Kidney glomerular epithelial cell (primary cell): ENCODE results near the gene PLA2G12A.
"Not testable (repeated sequence)": the region's sequence is repeated elsewhere in the genome, so short reads cannot be mapped to it uniquely, and the experiment has no call there.

Experiments used
- DNase-seq: peaks from one replicate; lab custom pipeline; 2025; lab: John Stamatoyannopoulos, UW

The PLA2G12A gene

DNA sequence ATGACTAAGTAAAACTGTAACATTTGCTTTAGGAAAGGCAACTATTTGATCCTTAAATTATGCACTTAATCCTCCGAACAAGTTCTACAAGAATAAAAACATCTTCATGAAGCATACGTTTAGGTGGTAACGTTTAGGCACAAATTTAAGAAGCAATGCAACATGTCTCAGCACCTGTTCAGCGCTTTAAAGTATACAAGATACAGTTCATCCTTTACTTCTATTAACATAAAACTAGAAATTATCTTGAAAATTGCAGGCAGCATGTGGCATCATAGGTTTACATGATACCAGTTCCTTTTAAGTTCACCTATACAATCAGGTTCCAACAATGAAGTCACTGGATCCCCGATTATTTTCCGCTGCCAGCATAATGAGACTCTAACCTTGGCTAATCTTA lies 1.5 kb downstream of the PLA2G12A start:
- no peak for DNase-seq

DNA sequence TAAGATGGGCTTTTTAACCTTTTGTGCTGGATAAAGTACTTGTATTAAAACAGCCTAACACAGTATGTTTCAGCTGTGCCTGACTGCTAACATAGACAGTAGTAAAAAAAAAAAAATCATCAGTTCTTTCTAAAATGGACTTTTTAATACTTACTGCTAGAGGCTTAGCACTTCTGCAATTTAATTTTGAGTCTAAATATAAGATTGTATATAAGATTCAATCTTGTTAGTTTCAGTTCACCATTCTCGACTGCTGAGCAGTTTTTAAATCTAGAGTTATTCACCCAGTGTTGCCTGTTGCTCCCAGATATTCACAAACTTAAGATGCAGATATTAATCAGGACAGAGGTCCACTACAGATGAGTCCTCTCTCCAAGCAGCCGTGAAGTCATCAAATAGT lies 6.8 kb downstream of the PLA2G12A start:
- no peak for DNase-seq

DNA sequence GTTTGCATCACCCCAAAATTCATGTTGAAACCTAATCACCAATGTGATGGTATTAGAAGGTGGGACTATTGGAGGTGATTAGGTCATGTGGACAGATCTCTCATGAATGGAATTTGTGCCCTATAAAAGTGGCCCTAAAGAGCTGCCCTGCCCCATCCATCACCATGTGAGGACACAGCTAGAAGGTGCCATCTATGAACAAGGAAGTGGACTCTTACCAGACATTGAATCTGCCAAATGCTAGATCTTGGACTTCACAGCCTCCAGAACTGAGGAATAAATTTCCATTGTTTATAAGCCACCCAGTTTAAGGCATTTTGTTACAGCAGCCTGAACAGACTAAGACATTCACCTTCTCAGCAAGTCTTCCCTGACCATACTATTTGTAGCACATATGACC lies 7.5 kb downstream of the PLA2G12A start:
- no peak for DNase-seq

DNA sequence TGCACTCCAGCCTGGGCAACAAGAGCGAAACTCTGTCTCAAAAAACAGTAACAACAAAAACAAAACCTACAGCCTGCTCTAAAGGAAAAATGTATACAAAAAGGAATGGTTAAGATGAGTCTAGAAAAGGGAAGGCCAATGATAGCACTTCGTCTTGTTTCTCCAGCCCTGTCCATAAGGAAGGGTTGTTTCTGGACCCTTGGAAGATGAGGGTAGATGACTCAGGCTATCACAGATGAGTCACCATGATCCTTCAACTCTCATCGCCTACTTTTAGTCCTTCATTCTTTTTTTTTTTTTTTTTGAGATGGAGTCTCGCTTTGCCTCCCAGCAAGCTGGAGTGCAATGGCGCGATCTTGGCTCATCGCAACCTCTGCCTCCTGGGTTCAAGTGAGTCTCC lies 8.8 kb downstream of the PLA2G12A start:
- DNase-seq: no peak

DNA sequence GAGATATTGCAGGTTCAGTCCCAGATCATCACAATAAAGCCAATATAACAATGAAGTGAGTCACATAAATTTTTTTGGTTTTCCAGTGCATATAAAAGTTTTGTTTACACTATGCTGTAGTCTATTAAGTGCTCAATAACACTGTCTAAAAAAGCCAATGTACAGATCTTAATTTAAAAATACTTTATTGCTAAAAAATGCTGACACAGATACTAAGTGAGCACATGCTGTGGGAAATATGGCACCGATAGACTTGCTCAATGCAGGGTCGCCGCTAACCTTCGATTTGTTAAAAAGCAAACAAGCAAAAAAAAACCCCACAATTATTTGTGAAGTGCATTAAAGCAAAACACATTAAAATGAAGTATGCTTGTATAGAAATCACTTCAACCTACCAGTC lies 10.3 kb downstream of the PLA2G12A start:
- no peak for DNase-seq

DNA sequence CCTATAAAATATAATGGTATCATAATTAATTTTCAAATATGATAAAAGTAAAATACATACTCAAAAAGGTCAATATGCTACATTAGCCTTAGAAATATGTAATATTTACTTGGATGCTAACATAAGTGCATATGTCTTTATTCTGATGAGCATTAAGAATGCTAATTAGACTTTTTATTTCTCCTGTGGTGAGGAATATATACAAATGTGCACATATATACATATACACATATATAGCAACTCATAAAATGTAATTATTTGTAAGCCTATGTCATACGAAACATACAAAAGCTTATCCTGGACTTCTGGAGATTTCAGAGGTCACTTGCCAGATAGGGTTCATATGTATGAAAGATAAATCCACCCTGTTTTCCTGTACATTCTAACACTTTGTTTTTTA lies 11.1 kb downstream of the PLA2G12A start:
- DNase-seq: no peak

DNA sequence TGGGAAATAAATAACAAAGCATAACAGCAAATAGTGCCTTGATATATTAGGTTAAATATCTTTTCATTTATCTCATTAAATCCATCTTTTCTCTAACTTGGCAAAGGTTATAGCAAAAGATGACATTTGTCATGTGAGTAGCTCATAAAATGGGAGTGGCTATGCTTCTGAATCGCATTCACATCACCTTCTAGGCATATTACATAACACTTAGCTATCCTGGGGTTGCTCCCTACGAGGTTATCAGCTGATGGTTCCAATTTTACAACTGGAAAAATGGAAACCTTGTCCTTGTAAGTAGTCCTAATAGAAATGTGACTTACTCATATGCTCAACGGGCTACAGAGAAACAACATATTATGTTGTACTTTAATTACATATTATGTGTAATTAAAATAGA lies 16.4 kb downstream of the PLA2G12A start:
- DNase-seq: no peak

DNA sequence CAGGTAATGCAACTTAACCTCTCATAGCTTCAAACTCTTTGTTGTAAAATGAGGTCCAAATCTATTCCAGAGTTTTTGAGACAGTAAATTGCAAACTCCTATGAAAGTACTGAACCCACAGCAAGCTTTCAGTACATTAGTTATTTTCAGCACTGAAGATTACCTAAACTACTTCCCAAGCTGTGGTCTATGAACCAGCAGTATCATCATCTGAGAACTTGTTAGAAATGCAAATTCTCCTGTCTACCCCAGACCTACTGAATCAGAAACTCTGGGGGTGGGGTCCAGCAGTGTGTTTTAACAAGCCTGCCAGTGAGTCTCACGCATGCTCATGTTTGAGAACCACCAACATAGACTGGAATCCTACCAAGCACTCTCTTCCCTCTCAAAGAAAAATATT lies 20.9 kb downstream of the PLA2G12A start:
- no peak for DNase-seq

DNA sequence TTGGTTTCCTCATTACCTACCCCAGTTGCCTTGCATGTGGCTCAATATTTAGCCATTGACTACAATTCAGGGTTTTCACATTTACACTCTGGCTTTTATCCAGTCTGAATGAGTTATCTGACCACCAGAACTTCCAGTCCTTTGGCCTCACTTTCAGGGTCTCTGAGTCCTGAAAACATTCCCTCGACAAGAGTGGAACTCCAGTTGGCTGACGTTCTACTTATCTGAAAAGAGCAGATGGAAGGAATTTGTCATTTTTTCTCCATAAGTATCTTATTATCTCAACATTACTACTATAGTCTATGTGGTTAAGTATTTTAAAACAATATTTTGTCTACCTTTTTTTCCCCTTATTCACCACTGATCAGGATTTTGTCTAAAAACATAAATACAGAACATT lies 21.4 kb downstream of the PLA2G12A start:
- no peak for DNase-seq

DNA sequence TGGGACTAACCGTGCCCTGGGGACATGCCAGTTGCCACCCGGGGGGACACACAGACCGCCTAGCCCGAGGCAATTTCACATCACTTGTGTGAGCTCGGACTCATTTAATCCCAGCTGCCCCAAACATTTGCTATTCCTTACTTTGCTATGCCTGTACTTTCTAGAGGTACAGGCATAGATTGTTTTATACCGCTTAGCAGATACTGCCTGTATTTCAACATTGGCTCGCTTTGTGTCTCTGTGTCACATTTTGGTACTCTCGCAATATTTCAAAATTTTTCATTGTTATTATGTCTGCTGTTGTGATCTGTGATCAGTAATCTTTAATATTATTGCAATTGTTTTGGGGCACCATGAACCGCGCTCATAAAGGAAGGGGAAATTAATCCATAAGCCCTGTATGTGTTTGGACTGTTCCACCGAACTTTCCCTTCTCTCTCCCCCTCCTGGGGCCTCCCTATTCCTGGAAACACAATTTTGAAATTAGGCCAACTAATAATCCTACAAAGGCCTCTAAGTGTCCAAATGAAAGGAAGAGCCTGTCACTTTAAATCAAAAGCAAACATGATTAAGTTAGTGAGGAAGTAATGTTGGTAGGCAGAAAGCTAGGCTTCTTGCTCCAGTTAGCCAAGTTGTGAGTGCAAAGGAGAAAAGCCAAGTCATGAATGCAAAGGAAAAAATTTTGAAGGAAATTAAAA lies 26.1 kb downstream of the PLA2G12A start:
- DNase-seq: no peak

DNA sequence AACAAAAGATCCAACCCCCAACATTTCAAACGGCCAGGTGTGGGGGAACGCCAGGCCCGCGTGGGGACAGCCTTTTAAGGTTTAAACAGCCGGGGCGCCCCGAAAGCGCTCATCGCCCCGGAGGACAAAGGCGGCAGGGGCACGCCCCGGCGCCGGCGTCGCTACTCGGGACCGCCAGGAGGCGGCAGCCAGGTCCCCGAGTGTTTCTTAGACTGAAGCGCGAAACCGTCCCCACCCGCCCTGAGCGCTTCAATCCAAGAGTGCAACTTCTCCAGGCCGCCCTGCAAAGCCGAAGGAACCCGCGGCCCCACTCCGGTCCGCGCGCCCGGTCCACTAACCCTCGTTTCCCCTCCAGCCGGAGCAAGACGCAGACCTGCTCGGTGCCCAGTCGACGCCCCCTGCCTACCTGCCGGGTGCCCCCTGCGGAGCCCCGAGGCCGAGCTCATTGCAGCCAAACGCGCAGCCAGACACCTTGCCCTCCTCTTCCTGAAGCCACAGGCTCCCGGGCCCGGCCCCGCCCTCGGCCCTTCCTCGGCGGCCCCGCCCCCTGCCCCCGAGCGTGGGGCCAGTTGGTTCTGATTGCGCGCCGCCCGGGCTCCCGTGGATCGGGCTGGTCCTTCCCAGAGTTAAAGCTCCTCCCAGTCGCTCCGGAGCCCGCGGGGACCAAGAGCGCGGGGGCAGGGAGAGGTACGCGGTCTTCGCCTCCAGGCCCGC lies 26.8 kb downstream of the PLA2G12A start, which contains the start of gene CASP6:
Gene CASP6 (minus strand): TSS at position 496 of the 714 bp plus-strand sequence. CDS start 50 bp downstream, at position 446.
- peak; percentile 40 for DNase-seq

DNA sequence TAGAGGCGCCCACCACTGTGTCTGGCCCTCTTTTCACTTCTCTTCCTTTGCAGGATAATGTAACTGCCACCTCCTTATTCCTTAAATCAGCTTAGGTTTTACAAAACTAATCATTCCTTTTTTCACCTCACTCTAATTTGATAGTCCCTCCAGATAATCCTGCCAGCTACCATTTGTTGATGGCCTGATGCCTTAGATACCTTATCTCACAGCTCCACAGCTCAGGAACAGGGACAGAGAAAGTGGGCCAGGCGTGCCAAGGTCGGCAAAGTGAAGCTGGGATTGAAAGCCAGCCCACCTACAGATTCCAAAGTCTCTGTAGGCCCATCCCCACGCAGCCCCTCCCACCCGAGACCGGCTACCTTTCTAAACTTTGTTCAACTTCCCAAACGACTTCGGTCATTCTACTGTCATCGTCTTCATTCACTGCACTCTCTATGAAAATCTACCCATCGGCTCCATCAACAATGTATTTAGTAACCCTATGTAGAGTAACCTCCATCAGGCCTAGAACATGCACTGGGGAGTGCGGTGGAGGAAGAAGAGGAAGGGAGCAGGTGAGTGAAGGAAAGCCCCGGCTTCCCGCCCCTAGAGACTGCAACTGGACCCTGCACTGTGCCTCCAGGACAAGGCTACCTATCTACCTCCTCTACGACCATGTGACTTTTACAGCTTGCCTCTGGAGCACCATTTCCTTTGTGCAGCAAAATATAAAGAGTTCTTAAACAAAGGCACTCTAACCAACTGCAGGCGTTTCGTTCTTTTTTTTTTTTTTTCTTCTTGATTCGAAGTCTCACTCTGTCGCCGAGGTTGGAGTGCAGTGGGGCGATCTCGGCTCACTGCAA lies 28.1 kb downstream of the PLA2G12A start:
- no peak for DNase-seq

DNA sequence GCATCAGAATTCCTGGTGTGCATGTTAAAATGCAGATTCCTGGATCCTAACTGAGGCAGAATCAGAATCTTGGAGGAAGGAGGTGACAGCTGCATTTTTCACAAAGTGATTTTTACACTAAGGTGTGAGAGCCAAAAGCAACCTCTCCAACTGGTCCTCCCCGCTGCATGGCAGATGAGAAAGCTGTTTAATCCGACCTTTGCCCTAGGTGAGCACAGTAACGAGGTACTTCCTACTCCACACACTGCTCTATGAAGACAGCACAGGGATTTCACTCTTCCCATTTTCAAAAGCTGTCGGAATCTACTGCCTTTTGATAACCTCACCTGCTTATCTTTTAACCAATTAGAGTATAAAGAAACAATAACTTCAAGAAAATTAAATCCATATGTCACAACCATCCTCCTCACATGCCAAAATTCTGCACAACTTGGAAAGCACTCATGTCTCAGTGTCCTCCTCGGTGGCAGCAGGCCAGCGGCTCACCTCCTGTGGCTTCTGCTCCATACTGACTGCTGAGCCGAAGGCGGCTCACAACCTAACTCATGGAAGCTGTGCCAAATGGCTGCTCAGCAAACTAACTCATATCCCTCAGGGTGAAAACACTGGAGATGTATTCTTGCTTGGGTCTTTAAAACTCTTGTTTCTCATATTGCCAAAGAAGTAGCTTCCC lies 30.2 kb downstream of the PLA2G12A start:
- no peak for DNase-seq

DNA sequence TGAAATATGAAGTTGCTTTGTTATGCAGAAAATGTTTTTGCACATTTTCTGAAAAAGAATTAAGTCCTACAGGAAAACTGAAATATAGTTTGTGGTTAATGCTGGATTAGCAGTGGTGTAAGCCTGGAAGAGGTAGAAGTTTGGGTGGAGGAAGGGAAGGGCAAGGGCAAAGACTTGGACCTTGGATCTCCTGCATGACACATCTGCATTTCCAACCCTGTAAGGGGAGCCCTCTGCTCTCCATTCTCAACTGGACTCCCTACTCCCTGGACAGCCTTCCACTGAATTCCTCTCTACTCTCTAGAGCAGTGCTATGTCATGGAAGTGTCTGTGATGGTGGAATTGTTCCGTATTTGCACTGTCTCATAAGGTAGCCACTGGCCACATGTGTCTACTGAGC lies 31.2 kb downstream of the PLA2G12A start:
- DNase-seq: no peak

DNA sequence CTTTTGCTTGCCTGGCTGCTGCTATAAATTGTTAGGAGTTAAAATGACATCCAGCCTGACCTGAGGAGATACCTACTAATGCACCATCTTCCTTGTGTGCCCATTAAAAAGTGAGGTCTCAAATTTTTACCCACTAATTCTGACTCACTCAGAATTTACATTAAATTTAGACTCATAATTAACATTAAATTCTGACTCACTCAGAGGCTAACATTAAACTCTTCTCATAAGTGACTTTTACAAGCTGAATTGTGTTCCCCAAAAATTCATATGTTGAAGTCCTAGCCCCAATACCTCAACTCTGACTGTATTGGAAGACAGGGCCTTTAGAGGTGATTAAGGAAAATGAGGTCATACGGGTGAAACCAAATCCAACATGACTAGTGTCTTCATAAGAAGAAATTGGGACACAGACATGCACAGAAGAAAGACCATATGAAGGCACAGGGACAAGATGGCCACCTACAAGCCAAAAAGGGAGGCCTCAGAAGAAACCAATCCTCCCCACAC lies 38.4 kb downstream of the PLA2G12A start:
- DNase-seq: no peak

DNA sequence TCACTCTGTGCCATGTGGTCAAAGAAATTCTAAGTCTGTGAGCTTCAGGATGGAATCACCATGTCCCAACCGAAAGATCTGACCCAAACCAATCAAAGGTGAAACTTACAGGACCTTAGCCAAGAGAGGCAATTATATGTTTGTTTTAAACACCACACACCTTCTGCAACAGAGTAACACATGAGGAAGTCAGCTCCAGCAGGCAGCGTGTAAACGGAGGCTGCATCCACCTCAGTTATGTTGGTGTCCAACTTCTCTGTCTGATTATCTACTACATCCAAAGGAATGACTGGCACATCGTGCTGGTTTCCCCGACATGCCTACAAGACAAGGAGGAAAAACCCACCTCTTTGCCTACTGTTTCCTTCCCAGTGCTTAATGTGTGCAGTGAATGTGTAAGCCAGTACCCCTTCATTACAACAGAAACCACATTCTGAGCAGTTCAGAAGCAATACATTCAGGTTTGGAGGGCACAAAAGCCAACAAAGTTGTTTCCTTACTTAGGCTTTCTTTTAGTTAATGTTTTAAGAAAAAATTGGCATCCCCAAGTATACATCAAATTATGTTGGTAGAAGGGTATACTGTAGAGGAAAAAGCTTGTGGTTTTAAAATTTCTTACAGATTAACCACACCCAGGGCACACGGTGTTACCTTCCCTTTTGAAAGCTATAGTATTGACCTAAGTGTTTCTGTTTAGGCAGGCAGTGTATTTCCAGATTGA lies 39.0 kb downstream of the PLA2G12A start:
- DNase-seq: no peak

DNA sequence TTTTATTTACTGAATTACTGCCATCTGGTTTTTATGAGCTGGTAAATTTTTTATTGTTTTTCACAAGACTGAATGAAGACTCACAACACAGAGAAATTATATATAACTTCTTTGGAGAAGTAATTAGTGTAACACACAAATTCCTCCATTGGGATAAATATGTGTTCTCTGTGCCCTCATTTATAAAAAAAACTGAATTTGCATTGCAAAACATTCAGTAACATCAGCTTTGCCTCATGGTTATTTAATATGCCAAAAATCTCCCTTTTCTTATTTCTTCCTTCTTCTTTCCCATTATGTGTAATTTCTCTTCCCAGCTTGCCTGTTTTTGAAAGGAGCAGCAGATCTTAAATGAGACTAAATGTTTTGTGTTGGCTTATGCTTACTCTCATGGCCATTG lies 45.1 kb downstream of the PLA2G12A start:
- DNase-seq: no peak

DNA sequence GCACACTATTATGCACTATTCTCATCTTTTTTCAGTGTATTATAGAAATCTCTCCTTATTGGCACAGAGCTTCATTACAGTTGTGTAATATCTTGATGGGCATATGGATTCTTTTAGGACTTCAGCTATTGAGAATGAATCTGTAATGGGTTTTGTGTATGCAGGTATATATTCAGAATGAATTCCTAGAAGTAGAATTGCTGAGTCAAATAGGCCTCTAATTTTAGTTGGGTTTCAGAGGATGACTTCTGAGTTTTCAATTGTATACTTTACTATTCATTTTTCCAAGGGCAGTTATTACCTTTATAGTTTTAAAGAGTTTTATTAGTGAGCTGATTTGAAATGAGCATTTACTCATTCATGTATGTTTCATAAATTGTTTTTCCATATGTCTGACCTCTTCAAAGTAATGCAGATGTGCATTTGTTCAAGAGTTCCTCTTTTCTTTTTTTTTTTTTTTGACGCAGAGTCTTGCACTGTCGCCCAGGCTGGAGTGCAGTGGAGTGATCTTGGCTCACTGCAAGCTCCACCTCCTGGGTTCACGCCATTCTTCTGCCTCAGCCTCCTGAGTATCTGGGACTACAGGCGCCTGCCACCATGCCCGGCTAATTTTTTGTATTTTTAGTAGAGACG lies 46.1 kb downstream of the PLA2G12A start:
- DNase-seq: no peak

DNA sequence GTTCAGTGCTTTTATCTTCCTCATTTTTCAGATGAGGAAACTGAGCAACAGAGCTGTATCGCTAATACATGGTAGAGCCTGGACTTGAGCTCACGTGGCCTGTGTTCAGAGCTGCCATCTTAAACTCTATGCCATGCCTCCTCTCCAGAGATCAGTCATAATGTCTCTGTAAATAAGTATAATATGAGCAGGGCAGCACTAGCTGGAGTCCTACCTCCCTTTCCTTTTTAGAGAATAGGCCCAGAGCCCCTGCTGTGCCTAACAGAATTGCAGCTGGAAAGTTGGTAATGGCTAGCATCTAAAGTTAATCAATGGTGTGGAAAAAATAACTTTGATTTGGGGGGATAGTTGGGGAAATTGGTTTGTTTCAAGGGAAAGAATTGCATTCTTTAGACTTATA lies 47.0 kb downstream of the PLA2G12A start:
- DNase-seq: no peak

DNA sequence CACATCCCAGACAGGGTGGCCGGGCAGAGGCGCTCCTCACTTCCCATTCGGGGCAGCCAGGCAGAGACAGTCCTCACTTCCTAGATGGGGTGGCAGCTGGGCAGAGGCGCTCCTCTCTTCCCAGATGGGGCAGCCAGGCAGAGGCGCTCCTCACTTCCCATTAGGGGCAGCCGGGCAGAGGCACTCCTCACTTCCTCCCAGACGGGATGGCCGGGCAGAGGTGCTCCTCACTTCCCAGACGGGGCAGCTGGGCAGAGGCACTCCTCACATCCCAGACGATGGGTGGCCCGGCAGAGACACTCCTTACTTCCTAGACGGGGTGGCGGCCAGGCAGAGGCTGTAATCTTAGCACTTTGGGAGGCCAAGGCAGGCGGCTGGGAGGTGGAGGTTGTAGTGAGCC lies 50.9 kb downstream of the PLA2G12A start:
- not testable (repeated sequence) for DNase-seq

DNA sequence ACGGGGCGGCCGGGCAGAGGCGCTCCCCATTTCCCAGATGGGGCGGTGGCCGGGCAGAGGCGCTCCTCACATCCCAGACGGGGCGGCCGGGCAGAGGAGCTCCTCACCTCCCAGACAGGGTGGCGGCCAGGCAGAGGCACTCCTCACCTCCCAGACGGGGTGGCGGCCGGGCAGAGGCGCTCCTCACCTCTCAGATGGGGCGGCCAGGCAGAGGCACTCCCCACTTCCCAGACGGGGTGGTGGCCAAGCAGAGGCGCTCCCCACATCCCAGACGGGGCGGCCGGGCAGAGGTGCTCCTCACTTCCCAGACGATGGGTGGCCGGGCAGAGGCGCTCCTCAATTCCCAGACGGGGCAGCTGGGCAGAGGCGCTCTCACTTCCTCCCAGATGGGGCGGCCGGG lies 51.4 kb downstream of the PLA2G12A start:
- DNase-seq: not testable (repeated sequence)
